Measurements from ENCODE around the gene SPIN1. TPM values are rescaled to one million over a fixed set of nuclear protein-coding genes. Genes with fewer than 3 reads are reported as not detected.

SPIN1 gene
- total and polyA plus RNA-seq, 12 donors = 36.3 to 79.9 (median 57.4) TPM

GRCh38 chr9:88441301-88442007, 53.2 kb downstream of the SPIN1 start:
- no peak for TF ChIP-seq POLR2A (IDR thresholded peaks at IDR 0.05)
- no peak for TF ChIP-seq CTCF (IDR thresholded peaks at IDR 0.05)
- Histone ChIP-seq H3K9me3 (replicated peaks in 1 of 3) (no peaks in the 10 kb centered on the region), H3K27me3 (no peaks in the 10 kb centered on the region), H3K4me3 (no peak overlapping the region), H3K27ac (no peak overlapping the region), H3K36me3 (replicated peaks in 1 of 2) (no peaks in the 10 kb centered on the region), H3K4me1 (replicated peaks in 1 of 2) (peaks cover 0 to 5% of the 10 kb centered on the region in 2 donors)
- 92 to 98% (median 97%) methylated on average over 14 to 15 of the region's 15 CpGs for WGBS, 4 donors
- no peak for DNase-seq
- intact Hi-C loops (cut with DNase I) = no loop called here

- TF ChIP-seq POLR2A (IDR thresholded peaks at IDR 0.05) = no peak
- H3K4me1 ChIP-seq (replicated peaks in 1 of 2) = peaks cover 0 to 19% of the 10 kb centered on the region in 2 donors
- H3K27ac ChIP-seq = no peak overlapping the region
- H3K4me3 ChIP-seq = no peak overlapping the region
- WGBS, 4 donors = 89 to 96% (median 94%) methylated on average over 7 of the region's 7 CpGs
- DNase-seq = no peak
- no peaks in the 10 kb centered on the region for H3K9me3 ChIP-seq (replicated peaks in 1 of 3)
- H3K27me3 ChIP-seq = no peaks in the 10 kb centered on the region
- H3K36me3 ChIP-seq (replicated peaks in 1 of 2) = peaks cover 0 to 3% of the 10 kb centered on the region in 2 donors
- intact Hi-C loops (cut with DNase I) = no loop called here
Observed at GRCh38 chr9:88443480-88444113, 55.4 kb downstream of the SPIN1 start.

- intact Hi-C loops (cut with DNase I) = no loop called here
- H3K4me1 ChIP-seq (replicated peaks in 1 of 2) = peaks cover 0 to 17% of the 10 kb centered on the region in 2 donors
- H3K27me3 ChIP-seq = no peaks in the 10 kb centered on the region
- no peak for TF ChIP-seq POLR2A (IDR thresholded peaks at IDR 0.05)
- no peak for TF ChIP-seq CTCF (IDR thresholded peaks at IDR 0.05)
- H3K4me3 ChIP-seq = no peak overlapping the region
- no peaks in the 10 kb centered on the region for H3K9me3 ChIP-seq (replicated peaks in 1 of 3)
- H3K36me3 ChIP-seq (replicated peaks in 1 of 2) = peaks cover 0 to 23% of the 10 kb centered on the region in 2 donors
- WGBS, 4 donors = 84 to 93% (median 90%) methylated on average over 2 of the region's 2 CpGs
- no peak overlapping the region for H3K27ac ChIP-seq
- DNase-seq = no peak
Observed at GRCh38 chr9:88446728-88447127, 58.5 kb downstream of the SPIN1 start.

GRCh38 chr9:88447431-88447830, 59.2 kb downstream of the SPIN1 start:
- H3K36me3 ChIP-seq (replicated peaks in 1 of 2) = peaks cover 0 to 23% of the 10 kb centered on the region in 2 donors
- intact Hi-C loops (cut with DNase I) = no loop called here
- no peak for DNase-seq
- no peak for TF ChIP-seq CTCF (IDR thresholded peaks at IDR 0.05)
- H3K27ac ChIP-seq = no peak overlapping the region
- H3K27me3 ChIP-seq = no peaks in the 10 kb centered on the region
- WGBS, 4 donors = 82 to 88% (median 86%) methylated on average over 4 of the region's 4 CpGs
- no peak overlapping the region for H3K4me3 ChIP-seq
- H3K9me3 ChIP-seq (replicated peaks in 1 of 3) = no peaks in the 10 kb centered on the region
- H3K4me1 ChIP-seq (replicated peaks in 1 of 2) = peaks cover 0 to 17% of the 10 kb centered on the region in 2 donors
